ENCODE measurements around the gene PTPN6.

GRCh38 chr12:6961695-6962284 lies 10.6 kb downstream of the PTPN6 start:
- TF ChIP-seq CTCF (IDR thresholded peaks at IDR 0.05; ENCODE audit: insufficient read depth, low read length): peak; percentile 28
- TF ChIP-seq POLR2AphosphoS5 (IDR thresholded peaks at IDR 0.05; ENCODE audit: low read depth): peak; percentile 80
